Hepatocyte (in vitro differentiated cells): Measurements from ENCODE around the gene RBMS1. TPM values are rescaled to one million over a fixed set of nuclear protein-coding genes. Genes with fewer than 3 reads are reported as not detected.
"Not testable (repeated sequence)": the region's sequence is repeated elsewhere in the genome, so short reads cannot be mapped to it uniquely, and the experiment has no call there.

Experiments used
- DNase-seq: peaks from one replicate; pipeline ENCODE4 v3.0.0-alpha.2; 2016; ENCODE audit warnings: low spot score
- H2AFZ ChIP-seq: fragments of 200-600 bp; sonication (generic); 2 replicates; pipeline ENCODE4 v1.6.0; 2016; ENCODE audit warnings: antibody characterized with exemption, mild to moderate bottlenecking
- H3K27ac ChIP-seq: fragments of 200-600 bp; sonication (generic); 2 replicates; pipeline ENCODE4 v1.5.1; 2016; ENCODE audit warnings: mild to moderate bottlenecking
- H3K27me3 ChIP-seq: fragments of 200-600 bp; sonication (generic); 2 replicates; pipeline ENCODE4 v1.6.1; 2016
- H3K36me3 ChIP-seq: fragments of 200-600 bp; sonication (generic); replicated peaks from 2 replicates; pipeline ENCODE4 v1.5.1; 2016; ENCODE audit warnings: low read depth; ENCODE audit not compliant: insufficient read depth
- H3K4me1 ChIP-seq: fragments of 200-600 bp; sonication (generic); 2 replicates; pipeline ENCODE4 v1.5.1; 2016; ENCODE audit warnings: mild to moderate bottlenecking, moderate library complexity; ENCODE audit not compliant: insufficient read depth
- H3K4me2 ChIP-seq: fragments of 200-600 bp; sonication (generic); 2 replicates; pipeline ENCODE4 v1.6.0; 2016
- H3K4me3 ChIP-seq: fragments of 200-600 bp; sonication (generic); 2 replicates; pipeline ENCODE4 v1.5.1; 2016; ENCODE audit warnings: mild to moderate bottlenecking
- H3K79me2 ChIP-seq: fragments of 200-600 bp; sonication (generic); 2 replicates; pipeline ENCODE4 v1.6.0; 2017; ENCODE audit warnings: mild to moderate bottlenecking
- H3K9me2 ChIP-seq: fragments of 200-600 bp; sonication (generic); replicated peaks from 2 replicates; pipeline ENCODE4 v1.6.0; 2017; ENCODE audit warnings: mild to moderate bottlenecking; ENCODE audit not compliant: insufficient read depth
- H3K9me3 ChIP-seq: fragments of 200-600 bp; sonication (generic); 2 replicates; pipeline ENCODE4 v1.5.1; 2016; ENCODE audit warnings: low read depth, mild to moderate bottlenecking
- H4K20me1 ChIP-seq: fragments of 200-600 bp; sonication (generic); 2 replicates; pipeline ENCODE4 v1.6.0; 2016; ENCODE audit warnings: mild to moderate bottlenecking; ENCODE audit not compliant: insufficient read depth, poor library complexity, severe bottlenecking
- EZH2 ChIP-seq: fragments of 200-600 bp; sonication (generic); IDR thresholded peaks from 2 replicates; pipeline ENCODE4 v1.6.1; 2016; ENCODE audit warnings: antibody characterized with exemption, mild to moderate bottlenecking, borderline replicate concordance
- EZH2phosphoT487 ChIP-seq: fragments of 200-600 bp; sonication (generic); IDR thresholded peaks from one replicate; pipeline ENCODE4 v1.6.1; 2018; ENCODE audit warnings: antibody characterized with exemption, mild to moderate bottlenecking, low read depth, moderate library complexity; ENCODE audit not compliant: unreplicated experiment, severe bottlenecking
- WGBS: methylation state at CpG from one replicate; pipeline ENCODE4 v1.1.6; 2016; ENCODE audit warnings: low lambda C conversion rate; ENCODE audit errors: missing lambda C conversion rate; 5-methylcytosine and 5-hydroxymethylcytosine counted together
- polyA plus RNA-seq: library from polyadenylated mRNA; unstranded; fragments of >200 nt; fragmentation: Nextera tagmentation; extraction: Ambion mirVana; gene quantifications from 2 replicates; pipeline ENCODE4 v1.2.1, GENCODE V29; 2016
- total RNA-seq: library from RNA; depleted of rRNA; stranded (reverse); fragments of >200 nt; gene quantifications from 2 replicates; pipeline ENCODE4 v1.2.3, GENCODE V29; 2014
- TF ChIP-seq, protein P1 (sequence below): fragments of 200-600 bp; sonication (generic); IDR thresholded peaks from 2 replicates; pipeline ENCODE4 v1.5.1; 2016; ENCODE audit warnings: antibody characterized with exemption, mild to moderate bottlenecking; ENCODE audit not compliant: poor library complexity

RBMS1 gene
- total and polyA plus RNA-seq, 2 experiments from 2014 or later, result 87.9 to 103 TPM

DNA sequence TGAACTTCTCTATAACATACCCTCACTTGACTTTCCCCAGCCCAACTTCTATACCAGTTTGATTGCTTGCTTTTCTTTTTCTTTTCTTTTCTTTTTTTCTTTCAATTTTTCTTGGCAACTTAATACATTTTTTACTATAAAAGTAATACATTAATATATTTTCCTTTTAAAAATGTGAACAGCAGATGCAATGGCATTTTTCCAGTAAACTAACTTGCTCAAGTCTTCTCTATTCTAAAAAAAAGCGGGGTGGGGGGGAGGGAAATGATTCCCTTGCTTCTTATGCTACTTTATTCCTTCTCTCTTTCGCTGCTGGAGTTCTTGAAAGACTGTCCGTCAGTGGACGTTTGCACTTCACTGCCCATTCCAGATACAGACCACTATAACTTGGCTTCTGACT, 70.5 kb downstream of the RBMS1 start:
- H3K27me3 ChIP-seq, result no peaks in the 10 kb centered on the region
- H2AFZ ChIP-seq, result no peak overlapping the region
- no peak overlapping the region for H3K27ac ChIP-seq
- H3K4me2 ChIP-seq, result no peak overlapping the region
- H3K4me1 ChIP-seq, result peaks cover 19% of the 10 kb centered on the region
- WGBS, result 100% methylated on average over 4 of the region's 4 CpGs
- no peak overlapping the region for H3K4me3 ChIP-seq
- H3K9me2 ChIP-seq, result no peaks in the 10 kb centered on the region
- H3K79me2 ChIP-seq, result peaks cover 60% of the 10 kb centered on the region
- no peaks in the 10 kb centered on the region for H4K20me1 ChIP-seq
- TF ChIP-seq EZH2phosphoT487 (no peak), EZH2 (no peak)
- TF ChIP-seq, protein P1, sequence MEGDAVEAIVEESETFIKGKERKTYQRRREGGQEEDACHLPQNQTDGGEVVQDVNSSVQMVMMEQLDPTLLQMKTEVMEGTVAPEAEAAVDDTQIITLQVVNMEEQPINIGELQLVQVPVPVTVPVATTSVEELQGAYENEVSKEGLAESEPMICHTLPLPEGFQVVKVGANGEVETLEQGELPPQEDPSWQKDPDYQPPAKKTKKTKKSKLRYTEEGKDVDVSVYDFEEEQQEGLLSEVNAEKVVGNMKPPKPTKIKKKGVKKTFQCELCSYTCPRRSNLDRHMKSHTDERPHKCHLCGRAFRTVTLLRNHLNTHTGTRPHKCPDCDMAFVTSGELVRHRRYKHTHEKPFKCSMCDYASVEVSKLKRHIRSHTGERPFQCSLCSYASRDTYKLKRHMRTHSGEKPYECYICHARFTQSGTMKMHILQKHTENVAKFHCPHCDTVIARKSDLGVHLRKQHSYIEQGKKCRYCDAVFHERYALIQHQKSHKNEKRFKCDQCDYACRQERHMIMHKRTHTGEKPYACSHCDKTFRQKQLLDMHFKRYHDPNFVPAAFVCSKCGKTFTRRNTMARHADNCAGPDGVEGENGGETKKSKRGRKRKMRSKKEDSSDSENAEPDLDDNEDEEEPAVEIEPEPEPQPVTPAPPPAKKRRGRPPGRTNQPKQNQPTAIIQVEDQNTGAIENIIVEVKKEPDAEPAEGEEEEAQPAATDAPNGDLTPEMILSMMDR, result no peak
- DNase-seq, result no peak
- H3K9me3 ChIP-seq, result no peaks in the 10 kb centered on the region
- H3K36me3 ChIP-seq, result no peaks in the 10 kb centered on the region

DNA sequence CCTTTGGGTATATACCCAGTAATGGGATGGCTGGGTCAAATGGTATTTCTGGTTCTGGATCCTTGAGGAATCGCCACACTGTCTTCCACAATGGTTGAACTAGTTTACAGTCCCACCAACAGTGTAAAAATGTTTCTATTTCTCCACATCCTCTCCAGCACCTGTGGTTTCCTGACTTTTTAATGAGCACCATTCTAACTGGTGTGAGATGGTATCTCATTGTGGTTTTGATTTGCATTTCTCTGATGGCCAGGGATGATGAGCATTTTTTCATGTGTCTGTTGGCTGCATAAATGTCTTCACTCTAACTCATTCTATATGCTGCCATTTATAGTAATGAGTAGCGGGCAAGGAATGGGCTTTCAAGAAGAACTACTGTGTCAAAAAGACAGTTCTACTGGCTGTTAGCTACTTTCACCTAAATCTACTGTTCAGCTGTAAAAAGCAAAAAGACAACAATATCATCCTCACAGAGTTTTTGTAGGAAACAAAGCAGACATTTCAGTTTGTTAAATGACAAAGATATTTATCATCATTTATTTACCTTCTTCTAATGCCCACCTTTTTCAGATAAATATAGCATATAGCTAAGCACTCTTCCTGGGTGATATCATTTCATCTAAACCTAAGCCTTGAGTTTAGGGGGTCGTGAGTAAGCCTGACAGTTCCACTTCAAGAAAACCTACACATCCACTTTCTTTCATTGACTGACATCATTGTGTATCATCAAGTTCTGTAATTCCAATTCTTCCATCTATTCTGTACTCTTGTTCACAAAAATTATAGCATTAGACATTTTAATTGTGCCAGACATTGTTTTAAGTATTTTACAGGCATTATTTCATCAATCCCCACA, 71.7 kb downstream of the RBMS1 start:
- not testable (repeated sequence) for DNase-seq, H4K20me1 ChIP-seq, H3K27ac ChIP-seq

DNA sequence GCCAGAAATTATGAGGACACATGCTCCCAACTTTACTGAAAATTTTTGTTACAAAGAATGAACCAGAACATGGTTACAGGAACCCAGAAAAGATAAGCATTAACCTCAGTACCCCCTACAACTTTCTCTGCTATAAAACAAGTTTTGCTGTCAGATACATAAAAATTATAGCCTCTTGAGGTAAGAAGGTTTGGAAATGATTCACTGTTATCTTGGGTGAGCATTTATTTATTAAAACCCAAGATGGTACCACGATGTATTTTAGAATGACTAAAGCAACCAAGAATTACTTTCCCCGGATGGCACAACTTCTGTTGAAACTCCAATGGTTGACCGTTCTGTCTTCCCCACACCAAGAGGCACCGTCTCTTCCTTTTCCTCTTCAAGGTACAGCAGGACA, 72.9 kb downstream of the RBMS1 start:
- H3K9me3 ChIP-seq, result no peaks in the 10 kb centered on the region
- H3K36me3 ChIP-seq, result no peaks in the 10 kb centered on the region
- TF ChIP-seq EZH2phosphoT487 (no peak), EZH2 (no peak)
- TF ChIP-seq, protein P1, result no peak
- H2AFZ ChIP-seq, result no peak overlapping the region
- H3K27me3 ChIP-seq, result no peaks in the 10 kb centered on the region
- H4K20me1 ChIP-seq, result no peaks in the 10 kb centered on the region
- H3K9me2 ChIP-seq, result no peaks in the 10 kb centered on the region
- peak overlapping the region; percentile 2 for H3K27ac ChIP-seq
- no peak overlapping the region for H3K4me3 ChIP-seq
- peaks cover 64% of the 10 kb centered on the region for H3K79me2 ChIP-seq
- no peak overlapping the region for H3K4me2 ChIP-seq
- H3K4me1 ChIP-seq, result peaks cover 9% of the 10 kb centered on the region
- 94% methylated on average over 4 of the region's 4 CpGs for WGBS
- no peak for DNase-seq

More for the DNA sequence above, 71.7 kb downstream of the RBMS1 start:
- not testable (repeated sequence) for H3K9me3 ChIP-seq, H3K4me2 ChIP-seq, H2AFZ ChIP-seq, H3K27me3 ChIP-seq, H3K4me3 ChIP-seq, H3K36me3 ChIP-seq, H3K9me2 ChIP-seq
- 97% methylated on average over 3 of the region's 3 CpGs for WGBS
- Histone ChIP-seq H3K4me1 (peaks cover 12% of the 10 kb centered on the region), H3K79me2 (peaks cover 62% of the 10 kb centered on the region)

DNA sequence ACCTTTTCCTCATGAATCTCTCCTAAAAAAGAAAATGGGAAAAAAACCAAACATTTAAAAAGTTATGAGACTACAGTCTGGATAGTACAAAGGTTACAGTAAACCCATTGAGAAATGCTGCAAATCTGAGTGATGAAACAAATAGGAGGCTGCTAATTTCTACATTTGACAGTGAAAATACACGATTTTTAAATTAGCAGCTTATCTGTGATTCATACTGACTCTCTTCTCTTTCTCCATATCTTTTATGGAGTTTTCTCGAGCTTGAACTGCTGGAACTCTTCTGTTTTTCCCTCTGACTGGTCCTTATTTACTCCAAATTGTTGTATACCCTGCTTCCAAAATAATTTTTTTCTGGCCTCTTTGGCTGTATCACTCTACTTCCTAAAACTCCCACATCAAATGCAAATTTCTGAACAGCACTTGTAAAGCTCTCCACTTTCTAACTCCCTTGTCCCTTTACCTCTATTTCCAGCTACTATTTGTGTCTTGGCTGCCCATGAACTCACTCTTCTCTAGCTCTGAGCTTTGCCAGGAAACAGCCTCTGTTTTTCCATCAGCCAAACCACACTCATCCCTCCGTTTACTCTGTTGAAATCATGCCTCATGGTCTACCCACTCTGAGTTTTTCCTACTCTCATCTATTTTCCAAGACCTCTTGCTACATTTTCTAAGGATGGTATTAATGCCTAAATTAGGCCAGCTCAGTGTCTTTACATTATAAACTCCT, 73.7 kb downstream of the RBMS1 start:
- no peak overlapping the region for H3K4me2 ChIP-seq
- 64% methylated on average over 3 of the region's 3 CpGs for WGBS
- H3K27ac ChIP-seq, result peak overlapping the region; percentile 2
- no peaks in the 10 kb centered on the region for H3K9me3 ChIP-seq
- no peaks in the 10 kb centered on the region for H3K9me2 ChIP-seq
- H3K4me3 ChIP-seq, result no peak overlapping the region
- peaks cover 2% of the 10 kb centered on the region for H3K4me1 ChIP-seq
- TF ChIP-seq, protein P1, result no peak
- no peak for TF ChIP-seq EZH2
- no peak for TF ChIP-seq EZH2phosphoT487
- no peaks in the 10 kb centered on the region for H3K27me3 ChIP-seq
- DNase-seq, result no peak
- H4K20me1 ChIP-seq, result no peaks in the 10 kb centered on the region
- no peak overlapping the region for H2AFZ ChIP-seq
- no peaks in the 10 kb centered on the region for H3K36me3 ChIP-seq
- H3K79me2 ChIP-seq, result peaks cover 68% of the 10 kb centered on the region
